GM23338 (cell line): ENCODE data around the gene ZNF578.
"Not testable (repeated sequence)": the region's sequence is repeated elsewhere in the genome, so short reads cannot be mapped to it uniquely, and the experiment has no call there.

ENCODE experiments used
- CREB1 ChIP-seq: fragments of 250-450 bp; sonication (Bioruptor Pico); IDR thresholded peaks from 2 replicates; pipeline ENCODE4 v1.5.0; 2020; ENCODE audit warnings: low read depth, mild to moderate bottlenecking, moderate library complexity
- ETS1 ChIP-seq: IDR thresholded peaks from 2 replicates; pipeline ENCODE4 v1.6.1; 2016; ENCODE audit warnings: antibody characterized with exemption
- EZH2 ChIP-seq: fragments of 200-600 bp; sonication (generic); IDR thresholded peaks from one replicate; pipeline ENCODE4 v1.8.0; 2017; ENCODE audit warnings: antibody characterized with exemption, mild to moderate bottlenecking, low read depth; ENCODE audit not compliant: unreplicated experiment
- EZH2phosphoT487 ChIP-seq: fragments of 200-600 bp; sonication (generic); IDR thresholded peaks from one replicate; pipeline ENCODE4 v1.8.1; 2018; ENCODE audit warnings: antibody characterized with exemption; ENCODE audit not compliant: unreplicated experiment
- JUNB ChIP-seq: IDR thresholded peaks from one replicate; pipeline ENCODE4 v1.6.1; 2016; ENCODE audit warnings: antibody characterized with exemption; ENCODE audit not compliant: unreplicated experiment
- NANOG ChIP-seq: IDR thresholded peaks from 2 replicates; pipeline ENCODE4 v1.6.1; 2016; ENCODE audit warnings: antibody characterized with exemption, borderline replicate concordance
- POLR2AphosphoS5 ChIP-seq: IDR thresholded peaks from 2 replicates; pipeline ENCODE4 v1.6.1; 2016; ENCODE audit warnings: antibody characterized with exemption, low read depth
- STAT1 ChIP-seq: IDR thresholded peaks from one replicate; pipeline ENCODE4 v1.6.1; 2016; ENCODE audit warnings: antibody characterized with exemption; ENCODE audit not compliant: unreplicated experiment
- ZNF114 ChIP-seq: fragments of 250-450 bp; sonication (Bioruptor Pico); IDR thresholded peaks from 2 replicates; pipeline ENCODE4 v1.5.0; 2020; ENCODE audit warnings: mild to moderate bottlenecking, moderate library complexity
- TF ChIP-seq, protein P1 (sequence below), 2 experiments: fragments of 200-600 bp in 1 of 2; sonication (generic) in 1 of 2; conservative IDR thresholded peaks; 2 replicates each; pipeline versions ENCODE4 v1.5.1 to v1.6.1; 2016 to 2017; ENCODE audit warnings: antibody characterized with exemption in 2 of 2, low read depth in 2 of 2, mild to moderate bottlenecking in 2 of 2, moderate library complexity in 1 of 2
- TF ChIP-seq, protein P2 (sequence below): IDR thresholded peaks from one replicate; pipeline ENCODE4 v1.6.1; 2018; ENCODE audit warnings: antibody characterized with exemption; ENCODE audit not compliant: unreplicated experiment

GRCh38 chr19:52519175-52519574 is 65.8 kb downstream of the ZNF578 start:
- TF ChIP-seq, protein P1, sequence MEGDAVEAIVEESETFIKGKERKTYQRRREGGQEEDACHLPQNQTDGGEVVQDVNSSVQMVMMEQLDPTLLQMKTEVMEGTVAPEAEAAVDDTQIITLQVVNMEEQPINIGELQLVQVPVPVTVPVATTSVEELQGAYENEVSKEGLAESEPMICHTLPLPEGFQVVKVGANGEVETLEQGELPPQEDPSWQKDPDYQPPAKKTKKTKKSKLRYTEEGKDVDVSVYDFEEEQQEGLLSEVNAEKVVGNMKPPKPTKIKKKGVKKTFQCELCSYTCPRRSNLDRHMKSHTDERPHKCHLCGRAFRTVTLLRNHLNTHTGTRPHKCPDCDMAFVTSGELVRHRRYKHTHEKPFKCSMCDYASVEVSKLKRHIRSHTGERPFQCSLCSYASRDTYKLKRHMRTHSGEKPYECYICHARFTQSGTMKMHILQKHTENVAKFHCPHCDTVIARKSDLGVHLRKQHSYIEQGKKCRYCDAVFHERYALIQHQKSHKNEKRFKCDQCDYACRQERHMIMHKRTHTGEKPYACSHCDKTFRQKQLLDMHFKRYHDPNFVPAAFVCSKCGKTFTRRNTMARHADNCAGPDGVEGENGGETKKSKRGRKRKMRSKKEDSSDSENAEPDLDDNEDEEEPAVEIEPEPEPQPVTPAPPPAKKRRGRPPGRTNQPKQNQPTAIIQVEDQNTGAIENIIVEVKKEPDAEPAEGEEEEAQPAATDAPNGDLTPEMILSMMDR (conservative IDR thresholded peaks at IDR 0.05; ENCODE audit: low read depth in 2 of 2): not testable (repeated sequence)
- TF ChIP-seq JUNB; EZH2; ETS1; EZH2phosphoT487; CREB1; POLR2AphosphoS5; NANOG; STAT1; ZNF114 (CRISPR knock-in tag): not testable (repeated sequence)
- TF ChIP-seq, protein P2, sequence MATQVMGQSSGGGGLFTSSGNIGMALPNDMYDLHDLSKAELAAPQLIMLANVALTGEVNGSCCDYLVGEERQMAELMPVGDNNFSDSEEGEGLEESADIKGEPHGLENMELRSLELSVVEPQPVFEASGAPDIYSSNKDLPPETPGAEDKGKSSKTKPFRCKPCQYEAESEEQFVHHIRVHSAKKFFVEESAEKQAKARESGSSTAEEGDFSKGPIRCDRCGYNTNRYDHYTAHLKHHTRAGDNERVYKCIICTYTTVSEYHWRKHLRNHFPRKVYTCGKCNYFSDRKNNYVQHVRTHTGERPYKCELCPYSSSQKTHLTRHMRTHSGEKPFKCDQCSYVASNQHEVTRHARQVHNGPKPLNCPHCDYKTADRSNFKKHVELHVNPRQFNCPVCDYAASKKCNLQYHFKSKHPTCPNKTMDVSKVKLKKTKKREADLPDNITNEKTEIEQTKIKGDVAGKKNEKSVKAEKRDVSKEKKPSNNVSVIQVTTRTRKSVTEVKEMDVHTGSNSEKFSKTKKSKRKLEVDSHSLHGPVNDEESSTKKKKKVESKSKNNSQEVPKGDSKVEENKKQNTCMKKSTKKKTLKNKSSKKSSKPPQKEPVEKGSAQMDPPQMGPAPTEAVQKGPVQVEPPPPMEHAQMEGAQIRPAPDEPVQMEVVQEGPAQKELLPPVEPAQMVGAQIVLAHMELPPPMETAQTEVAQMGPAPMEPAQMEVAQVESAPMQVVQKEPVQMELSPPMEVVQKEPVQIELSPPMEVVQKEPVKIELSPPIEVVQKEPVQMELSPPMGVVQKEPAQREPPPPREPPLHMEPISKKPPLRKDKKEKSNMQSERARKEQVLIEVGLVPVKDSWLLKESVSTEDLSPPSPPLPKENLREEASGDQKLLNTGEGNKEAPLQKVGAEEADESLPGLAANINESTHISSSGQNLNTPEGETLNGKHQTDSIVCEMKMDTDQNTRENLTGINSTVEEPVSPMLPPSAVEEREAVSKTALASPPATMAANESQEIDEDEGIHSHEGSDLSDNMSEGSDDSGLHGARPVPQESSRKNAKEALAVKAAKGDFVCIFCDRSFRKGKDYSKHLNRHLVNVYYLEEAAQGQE: not testable (repeated sequence)
